Testis (tissue), 2 donors: ENCODE data around the gene SOHLH2.

Experiments
- CTCF ChIP-seq, 3 experiments: fragments of 450-650 bp in 2 of 3; fragments of 200-600 bp in 1 of 3; sonication (generic) in 1 of 3; IDR thresholded peaks; one replicate each; pipeline ENCODE4 v1.5.1; 2016 to 2019; ENCODE audit warnings: antibody characterized with exemption in 3 of 3, mild to moderate bottlenecking in 2 of 3, moderate library complexity in 1 of 3
- POLR2A ChIP-seq: fragments of 450-650 bp; IDR thresholded peaks from one replicate; pipeline ENCODE4 v1.6.1; 2017; ENCODE audit warnings: antibody characterized with exemption, mild to moderate bottlenecking, moderate library complexity

- no peak for TF ChIP-seq CTCF (IDR thresholded peaks at IDR 0.05)
- TF ChIP-seq POLR2A: no peak
Observed at GRCh38 chr13:36132376-36132775, 82.0 kb downstream of the SOHLH2 start.
